B cell (primary cell): ENCODE measurements around the gene DHRS7. TPM values are rescaled to one million over a fixed set of nuclear protein-coding genes. Genes with fewer than 3 reads are reported as not detected.
A peak's percentile ranks its signal among the peaks of the same experiment; 100 is the strongest.

ENCODE experiments used
- ATAC-seq: fragments of 200-7000 bp; cut with Tn5 transposase; one replicate; pipeline ENCODE4 v1.10.0; 2021; ENCODE audit warnings: low read depth, mild to moderate bottlenecking, moderate number of reproducible peaks, moderate library complexity
- CTCF ChIA-PET: fragments of 350-600 bp; sonication (Branson Sonifier 250); formaldehyde crosslinking; loops from one replicate; lab custom pipeline; 2021; ENCODE audit warnings: antibody characterized with exemption, inconsistent platforms; lab: Charles Lee
- POLR2A ChIA-PET: fragments of 350-600 bp; sonication (Branson Sonifier 250); formaldehyde crosslinking; loops from one replicate; lab custom pipeline; 2021; ENCODE audit warnings: antibody characterized with exemption; lab: Charles Lee
- DNase-seq: peaks from one replicate; pipeline ENCODE4 v3.0.0; 2013
- H2AFZ ChIP-seq: 2 replicates; pipeline ENCODE4 v1.6.1; 2012; ENCODE audit warnings: mild to moderate bottlenecking, low read depth, low read length; ENCODE audit not compliant: insufficient read depth, poor library complexity, severe bottlenecking
- H3K27ac ChIP-seq, 2 donors: 1 replicate in 1 of 2; 2 replicates in 1 of 2; pipeline ENCODE4 v1.5.1; 2012 to 2013; ENCODE audit warnings: low read length in 2 of 2, mild to moderate bottlenecking in 2 of 2, moderate library complexity in 1 of 2
- H3K27me3 ChIP-seq, 4 experiments: fragments of 200-600 bp in 1 of 4; sonication (generic) in 1 of 4; replicated peaks in 1 of 4; 1 replicate in 2 of 4; 2 replicates in 2 of 4; pipeline versions ENCODE4 v1.6.1 to v1.7.0; 2013 to 2016; ENCODE audit warnings: low read length in 3 of 4, mild to moderate bottlenecking in 2 of 4, mixed read lengths in 1 of 4, moderate library complexity in 1 of 4; ENCODE audit not compliant: insufficient read depth in 4 of 4, control insufficient read depth in 3 of 4; ENCODE audit errors: control extremely low read depth in 1 of 4
- H3K36me3 ChIP-seq, 2 experiments: replicated peaks in 1 of 2; 1 replicate in 1 of 2; 2 replicates in 1 of 2; pipeline versions ENCODE4 v1.6.1 to v1.7.1; 2013; ENCODE audit warnings: low read length in 1 of 2; ENCODE audit not compliant: insufficient read depth in 2 of 2, control insufficient read depth in 1 of 2; ENCODE audit errors: control extremely low read depth in 1 of 2, extremely low read depth in 1 of 2
- H3K4me1 ChIP-seq, 2 donors: fragments of 200-600 bp in 1 of 2; sonication (generic) in 1 of 2; 1 replicate in 1 of 2; 2 replicates in 1 of 2; pipeline versions ENCODE4 v1.5.1 to v1.6.1; 2013 to 2017; ENCODE audit warnings: low read length in 2 of 2; ENCODE audit not compliant: control insufficient read depth in 2 of 2, insufficient read depth in 2 of 2
- H3K4me2 ChIP-seq: replicated peaks from 2 replicates; pipeline ENCODE3; 2012; ENCODE audit warnings: mild to moderate bottlenecking, low read depth, low read length; ENCODE audit not compliant: poor library complexity, severe bottlenecking
- H3K4me3 ChIP-seq, 5 experiments: fragments of 200-600 bp in 1 of 5; sonication (generic) in 1 of 5; 1 replicate in 3 of 5; 2 replicates in 2 of 5; pipeline versions ENCODE4 v1.5.1 to v1.7.0; 2011 to 2016; ENCODE audit warnings: low read length in 4 of 5, mild to moderate bottlenecking in 4 of 5, low read depth in 2 of 5, control low read depth in 1 of 5, moderate library complexity in 1 of 5; ENCODE audit not compliant: insufficient read depth in 1 of 5; ENCODE audit errors: control extremely low read depth in 1 of 5, extremely low read depth in 1 of 5
- H3K79me2 ChIP-seq: fragments of 200-600 bp; sonication (generic); one replicate; pipeline ENCODE4 v1.6.0; 2016; ENCODE audit warnings: low read length; ENCODE audit not compliant: control insufficient read depth, insufficient read depth
- H3K9ac ChIP-seq: fragments of 200-600 bp; sonication (generic); 2 replicates; pipeline ENCODE4 v1.6.1; 2017; ENCODE audit warnings: mild to moderate bottlenecking, low read length, moderate library complexity
- H3K9me3 ChIP-seq, 3 donors: one replicate each; pipeline versions ENCODE4 v1.6.1 to v1.7.1; 2013; ENCODE audit warnings: low read length in 2 of 3; ENCODE audit not compliant: control insufficient read depth in 2 of 3, insufficient read depth in 1 of 3; ENCODE audit errors: control extremely low read depth in 1 of 3
- H4K20me1 ChIP-seq: 2 replicates; pipeline ENCODE4 v1.6.0; 2012; ENCODE audit warnings: mild to moderate bottlenecking, low read length; ENCODE audit not compliant: insufficient read depth, control insufficient read depth, poor library complexity, severe bottlenecking
- H3K27ac Mint-ChIP-seq: one replicate; pipeline ENCODE4 v1.8.0; 2021; ENCODE audit warnings: mixed read lengths
- H3K27me3 Mint-ChIP-seq: one replicate; pipeline ENCODE4 v1.8.0; 2021; ENCODE audit warnings: mixed read lengths
- H3K4me1 Mint-ChIP-seq: one replicate; pipeline ENCODE4 v1.8.0; 2021; ENCODE audit warnings: mixed read lengths
- H3K4me3 Mint-ChIP-seq: one replicate; pipeline ENCODE4 v1.8.0; 2021; ENCODE audit warnings: mixed read lengths
- H3K9me3 Mint-ChIP-seq: one replicate; pipeline ENCODE4 v1.8.0; 2022; ENCODE audit warnings: mixed read lengths; ENCODE audit not compliant: insufficient read depth
- EZH2 ChIP-seq: IDR thresholded peaks from 2 replicates; pipeline ENCODE4 v1.6.1; 2012; ENCODE audit warnings: borderline replicate concordance, low read depth, mild to moderate bottlenecking, moderate library complexity, low read length; ENCODE audit not compliant: insufficient read depth, poor library complexity, severe bottlenecking
- WGBS: methylation state at CpG from one replicate; pipeline ENCODE4 v1.1.5; 2013; ENCODE audit warnings: missing lambda C conversion rate; ENCODE audit not compliant: insufficient coverage; 5-methylcytosine and 5-hydroxymethylcytosine counted together
- intact Hi-C: fragments of 100-400 bp; cut with micrococcal nuclease; formaldehyde crosslinking; loops from one replicate; pipeline ENCODE4 v1.10.0; 2022
- polyA plus RNA-seq: library from polyadenylated mRNA; depleted of rRNA; stranded (reverse); fragments of >200 nt; gene quantifications from 2 replicates; pipeline ENCODE4 v1.2.3, GENCODE V29; 2012
- total RNA-seq, 2 donors: library from RNA; stranded (reverse); fragments of 120-200 nt in 1 of 2; gene quantifications; 1 replicate in 1 of 2; 2 replicates in 1 of 2; pipeline versions ENCODE4 v1.2.3 to v1.2.4, GENCODE V29; 2013 to 2022
- TF ChIP-seq, protein P1 (sequence below): fragments of 200-600 bp; IDR thresholded peaks from one replicate; pipeline ENCODE4 v1.8.0; 2022; ENCODE audit warnings: antibody characterized with exemption, mild to moderate bottlenecking

DHRS7 gene
- total and polyA plus RNA-seq, 2 donors (not counting 1 experiment from before 2014, with no cell fraction given), result 25.0 to 47.5 TPM

- Histone ChIP-seq H3K4me1 (no peaks in the 10 kb centered on the region), H3K79me2 (no peaks in the 10 kb centered on the region), H3K9me3 (no peaks in the 10 kb centered on the region), H3K27me3 (peaks cover 0 to 4% (median 0%) of the 10 kb centered on the region in 4 experiments), H2AFZ (no peak overlapping the region), H4K20me1 (no peaks in the 10 kb centered on the region), H3K4me2 (no peak overlapping the region), H3K9ac (no peak overlapping the region), H3K27ac (no peak overlapping the region), H3K36me3 (no peaks in the 10 kb centered on the region), H3K4me3 (no peak overlapping the region)
- intact Hi-C loops, result no loop called here
- H3K4me3 Mint-ChIP-seq, result peak overlapping the region; percentile 11
- peaks cover 5% of the 10 kb centered on the region for H3K27me3 Mint-ChIP-seq
- DNase-seq (peak; percentile 49), ATAC-seq (peak; percentile 58)
- H3K27ac Mint-ChIP-seq, result no peak overlapping the region
- CTCF ChIA-PET, result no interaction called here
- peaks cover 8% of the 10 kb centered on the region for H3K4me1 Mint-ChIP-seq
- no peak for TF ChIP-seq EZH2
- TF ChIP-seq, protein P1, sequence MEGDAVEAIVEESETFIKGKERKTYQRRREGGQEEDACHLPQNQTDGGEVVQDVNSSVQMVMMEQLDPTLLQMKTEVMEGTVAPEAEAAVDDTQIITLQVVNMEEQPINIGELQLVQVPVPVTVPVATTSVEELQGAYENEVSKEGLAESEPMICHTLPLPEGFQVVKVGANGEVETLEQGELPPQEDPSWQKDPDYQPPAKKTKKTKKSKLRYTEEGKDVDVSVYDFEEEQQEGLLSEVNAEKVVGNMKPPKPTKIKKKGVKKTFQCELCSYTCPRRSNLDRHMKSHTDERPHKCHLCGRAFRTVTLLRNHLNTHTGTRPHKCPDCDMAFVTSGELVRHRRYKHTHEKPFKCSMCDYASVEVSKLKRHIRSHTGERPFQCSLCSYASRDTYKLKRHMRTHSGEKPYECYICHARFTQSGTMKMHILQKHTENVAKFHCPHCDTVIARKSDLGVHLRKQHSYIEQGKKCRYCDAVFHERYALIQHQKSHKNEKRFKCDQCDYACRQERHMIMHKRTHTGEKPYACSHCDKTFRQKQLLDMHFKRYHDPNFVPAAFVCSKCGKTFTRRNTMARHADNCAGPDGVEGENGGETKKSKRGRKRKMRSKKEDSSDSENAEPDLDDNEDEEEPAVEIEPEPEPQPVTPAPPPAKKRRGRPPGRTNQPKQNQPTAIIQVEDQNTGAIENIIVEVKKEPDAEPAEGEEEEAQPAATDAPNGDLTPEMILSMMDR, result no peak
- POLR2A ChIA-PET, result no interaction called here
- 80% methylated on average over 1 of the region's 5 CpGs for WGBS
- H3K9me3 Mint-ChIP-seq, result peaks cover 1% of the 10 kb centered on the region
These were observed 47.5 kb upstream of the DHRS7 start for GRCh38 chr14:60212503-60213371.

- H3K27me3 Mint-ChIP-seq, result peaks cover 16% of the 10 kb centered on the region
- TF ChIP-seq, protein P1, result no peak
- TF ChIP-seq EZH2, result no peak
- CTCF ChIA-PET, result interaction anchor here (0.6 kb wide), 1 partner anchor 42 kb away, joined by 3 read pairs; no protein-coding TSS in a partner anchor
- no peak overlapping the region for H3K27ac Mint-ChIP-seq
- POLR2A ChIA-PET, result no interaction called here
- no peak overlapping the region for H3K4me2 ChIP-seq
- H3K9me3 ChIP-seq, result no peaks in the 10 kb centered on the region
- H3K79me2 ChIP-seq, result no peaks in the 10 kb centered on the region
- no peak overlapping the region for H3K9ac ChIP-seq
- no peaks in the 10 kb centered on the region for H3K4me1 ChIP-seq
- DNase-seq (no peak), ATAC-seq (no peak)
- no peaks in the 10 kb centered on the region for H3K36me3 ChIP-seq
- H3K4me3 Mint-ChIP-seq, result no peak overlapping the region
- H3K27ac ChIP-seq, result no peak overlapping the region
- peaks cover 8% of the 10 kb centered on the region for H3K4me1 Mint-ChIP-seq
- 100% methylated on average over 1 of the region's 3 CpGs for WGBS
- peaks cover 1% of the 10 kb centered on the region for H3K9me3 Mint-ChIP-seq
- H3K4me3 ChIP-seq, result no peak overlapping the region
- intact Hi-C loops, result no loop called here
- H2AFZ ChIP-seq, result no peak overlapping the region
- H3K27me3 ChIP-seq, result peaks cover 0 to 4% (median 1%) of the 10 kb centered on the region in 4 experiments
- no peaks in the 10 kb centered on the region for H4K20me1 ChIP-seq
These were observed 46.0 kb upstream of the DHRS7 start for GRCh38 chr14:60211153-60211552.
